Hepatocyte (in vitro differentiated cells): ENCODE data around the gene CADPS2. TPM values are rescaled to one million over a fixed set of nuclear protein-coding genes. Genes with fewer than 3 reads are reported as not detected.

Experiments used
- DNase-seq: peaks from one replicate; pipeline ENCODE4 v3.0.0-alpha.2; 2016; ENCODE audit warnings: low spot score
- H2AFZ ChIP-seq: fragments of 200-600 bp; sonication (generic); 2 replicates; pipeline ENCODE4 v1.6.0; 2016; ENCODE audit warnings: antibody characterized with exemption, mild to moderate bottlenecking
- H3K27ac ChIP-seq: fragments of 200-600 bp; sonication (generic); 2 replicates; pipeline ENCODE4 v1.5.1; 2016; ENCODE audit warnings: mild to moderate bottlenecking
- H3K27me3 ChIP-seq: fragments of 200-600 bp; sonication (generic); 2 replicates; pipeline ENCODE4 v1.6.1; 2016
- H3K36me3 ChIP-seq: fragments of 200-600 bp; sonication (generic); replicated peaks from 2 replicates; pipeline ENCODE4 v1.5.1; 2016; ENCODE audit warnings: low read depth; ENCODE audit not compliant: insufficient read depth
- H3K4me1 ChIP-seq: fragments of 200-600 bp; sonication (generic); 2 replicates; pipeline ENCODE4 v1.5.1; 2016; ENCODE audit warnings: mild to moderate bottlenecking, moderate library complexity; ENCODE audit not compliant: insufficient read depth
- H3K4me2 ChIP-seq: fragments of 200-600 bp; sonication (generic); 2 replicates; pipeline ENCODE4 v1.6.0; 2016
- H3K4me3 ChIP-seq: fragments of 200-600 bp; sonication (generic); 2 replicates; pipeline ENCODE4 v1.5.1; 2016; ENCODE audit warnings: mild to moderate bottlenecking
- H3K79me2 ChIP-seq: fragments of 200-600 bp; sonication (generic); 2 replicates; pipeline ENCODE4 v1.6.0; 2017; ENCODE audit warnings: mild to moderate bottlenecking
- H3K9me2 ChIP-seq: fragments of 200-600 bp; sonication (generic); replicated peaks from 2 replicates; pipeline ENCODE4 v1.6.0; 2017; ENCODE audit warnings: mild to moderate bottlenecking; ENCODE audit not compliant: insufficient read depth
- H3K9me3 ChIP-seq: fragments of 200-600 bp; sonication (generic); 2 replicates; pipeline ENCODE4 v1.5.1; 2016; ENCODE audit warnings: low read depth, mild to moderate bottlenecking
- H4K20me1 ChIP-seq: fragments of 200-600 bp; sonication (generic); 2 replicates; pipeline ENCODE4 v1.6.0; 2016; ENCODE audit warnings: mild to moderate bottlenecking; ENCODE audit not compliant: insufficient read depth, poor library complexity, severe bottlenecking
- EZH2 ChIP-seq: fragments of 200-600 bp; sonication (generic); IDR thresholded peaks from 2 replicates; pipeline ENCODE4 v1.6.1; 2016; ENCODE audit warnings: antibody characterized with exemption, mild to moderate bottlenecking, borderline replicate concordance
- EZH2phosphoT487 ChIP-seq: fragments of 200-600 bp; sonication (generic); IDR thresholded peaks from one replicate; pipeline ENCODE4 v1.6.1; 2018; ENCODE audit warnings: antibody characterized with exemption, mild to moderate bottlenecking, low read depth, moderate library complexity; ENCODE audit not compliant: unreplicated experiment, severe bottlenecking
- WGBS: methylation state at CpG from one replicate; pipeline ENCODE4 v1.1.6; 2016; ENCODE audit warnings: low lambda C conversion rate; ENCODE audit errors: missing lambda C conversion rate; 5-methylcytosine and 5-hydroxymethylcytosine counted together
- polyA plus RNA-seq: library from polyadenylated mRNA; unstranded; fragments of >200 nt; fragmentation: Nextera tagmentation; extraction: Ambion mirVana; gene quantifications from 2 replicates; pipeline ENCODE4 v1.2.1, GENCODE V29; 2016
- total RNA-seq: library from RNA; depleted of rRNA; stranded (reverse); fragments of >200 nt; gene quantifications from 2 replicates; pipeline ENCODE4 v1.2.3, GENCODE V29; 2014
- TF ChIP-seq, protein P1 (sequence below): fragments of 200-600 bp; sonication (generic); IDR thresholded peaks from 2 replicates; pipeline ENCODE4 v1.5.1; 2016; ENCODE audit warnings: antibody characterized with exemption, mild to moderate bottlenecking; ENCODE audit not compliant: poor library complexity

The CADPS2 gene
- total and polyA plus RNA-seq, 2 experiments from 2014 or later = 15.7 to 37.4 TPM

DNA sequence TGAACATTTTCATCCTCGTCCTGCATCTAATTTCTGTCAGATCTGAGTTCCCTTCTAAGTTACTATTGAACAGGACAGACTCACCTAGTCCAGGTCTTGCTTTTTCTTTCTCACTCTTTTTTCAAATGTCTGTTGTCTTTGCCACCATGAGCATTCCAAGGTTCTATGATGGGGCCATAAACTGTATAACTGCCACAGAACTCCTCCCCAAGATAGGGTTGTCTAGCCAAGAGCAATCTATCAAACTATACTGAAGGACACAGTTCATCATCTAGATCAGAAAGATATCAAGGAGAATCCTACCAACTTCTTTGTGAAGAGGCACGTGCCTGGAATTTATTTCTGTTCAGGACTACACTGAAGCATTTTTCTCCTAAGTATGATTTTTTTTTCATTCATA is 531.6 kb downstream of the CADPS2 start:
- Histone ChIP-seq H3K79me2 (no peaks in the 10 kb centered on the region), H3K27ac (no peak overlapping the region), H2AFZ (no peak overlapping the region), H4K20me1 (no peaks in the 10 kb centered on the region), H3K4me1 (no peaks in the 10 kb centered on the region), H3K4me3 (no peak overlapping the region), H3K9me3 (no peaks in the 10 kb centered on the region), H3K27me3 (no peaks in the 10 kb centered on the region), H3K9me2 (no peaks in the 10 kb centered on the region), H3K36me3 (no peaks in the 10 kb centered on the region), H3K4me2 (no peak overlapping the region)
- 94% methylated on average over 2 of the region's 2 CpGs for WGBS
- DNase-seq = no peak
- TF ChIP-seq, protein P1, sequence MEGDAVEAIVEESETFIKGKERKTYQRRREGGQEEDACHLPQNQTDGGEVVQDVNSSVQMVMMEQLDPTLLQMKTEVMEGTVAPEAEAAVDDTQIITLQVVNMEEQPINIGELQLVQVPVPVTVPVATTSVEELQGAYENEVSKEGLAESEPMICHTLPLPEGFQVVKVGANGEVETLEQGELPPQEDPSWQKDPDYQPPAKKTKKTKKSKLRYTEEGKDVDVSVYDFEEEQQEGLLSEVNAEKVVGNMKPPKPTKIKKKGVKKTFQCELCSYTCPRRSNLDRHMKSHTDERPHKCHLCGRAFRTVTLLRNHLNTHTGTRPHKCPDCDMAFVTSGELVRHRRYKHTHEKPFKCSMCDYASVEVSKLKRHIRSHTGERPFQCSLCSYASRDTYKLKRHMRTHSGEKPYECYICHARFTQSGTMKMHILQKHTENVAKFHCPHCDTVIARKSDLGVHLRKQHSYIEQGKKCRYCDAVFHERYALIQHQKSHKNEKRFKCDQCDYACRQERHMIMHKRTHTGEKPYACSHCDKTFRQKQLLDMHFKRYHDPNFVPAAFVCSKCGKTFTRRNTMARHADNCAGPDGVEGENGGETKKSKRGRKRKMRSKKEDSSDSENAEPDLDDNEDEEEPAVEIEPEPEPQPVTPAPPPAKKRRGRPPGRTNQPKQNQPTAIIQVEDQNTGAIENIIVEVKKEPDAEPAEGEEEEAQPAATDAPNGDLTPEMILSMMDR = no peak
- TF ChIP-seq EZH2 (no peak), EZH2phosphoT487 (no peak)

DNA sequence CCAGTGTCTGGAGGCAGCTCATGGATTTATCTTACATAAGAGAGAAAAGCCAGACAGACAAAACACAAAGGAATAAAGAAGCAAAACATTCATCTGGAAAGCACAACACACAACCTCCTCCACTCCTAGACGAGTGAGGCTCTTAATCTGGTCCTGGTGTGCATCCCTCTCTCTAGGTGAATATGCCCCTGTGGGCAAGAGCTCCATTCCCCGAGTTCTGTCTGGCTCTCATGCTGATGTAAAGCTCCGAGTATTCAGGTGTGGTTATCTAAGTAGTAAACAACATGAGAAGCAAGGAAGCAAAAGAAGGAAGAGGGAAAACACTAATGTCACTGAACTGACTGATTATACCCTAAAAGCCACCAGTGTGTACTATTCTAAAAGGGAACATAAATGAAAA is 533.8 kb downstream of the CADPS2 start:
- WGBS = 36% methylated on average over 3 of the region's 3 CpGs
- no peaks in the 10 kb centered on the region for H3K27me3 ChIP-seq
- TF ChIP-seq EZH2phosphoT487 = no peak
- TF ChIP-seq EZH2 = no peak
- TF ChIP-seq, protein P1 = no peak
- H3K36me3 ChIP-seq = no peaks in the 10 kb centered on the region
- H2AFZ ChIP-seq = no peak overlapping the region
- no peak overlapping the region for H3K27ac ChIP-seq
- no peak overlapping the region for H3K4me3 ChIP-seq
- no peaks in the 10 kb centered on the region for H3K79me2 ChIP-seq
- no peaks in the 10 kb centered on the region for H3K4me1 ChIP-seq
- no peak overlapping the region for H3K4me2 ChIP-seq
- no peak for DNase-seq
- H3K9me2 ChIP-seq = no peaks in the 10 kb centered on the region
- no peaks in the 10 kb centered on the region for H4K20me1 ChIP-seq
- H3K9me3 ChIP-seq = no peaks in the 10 kb centered on the region

DNA sequence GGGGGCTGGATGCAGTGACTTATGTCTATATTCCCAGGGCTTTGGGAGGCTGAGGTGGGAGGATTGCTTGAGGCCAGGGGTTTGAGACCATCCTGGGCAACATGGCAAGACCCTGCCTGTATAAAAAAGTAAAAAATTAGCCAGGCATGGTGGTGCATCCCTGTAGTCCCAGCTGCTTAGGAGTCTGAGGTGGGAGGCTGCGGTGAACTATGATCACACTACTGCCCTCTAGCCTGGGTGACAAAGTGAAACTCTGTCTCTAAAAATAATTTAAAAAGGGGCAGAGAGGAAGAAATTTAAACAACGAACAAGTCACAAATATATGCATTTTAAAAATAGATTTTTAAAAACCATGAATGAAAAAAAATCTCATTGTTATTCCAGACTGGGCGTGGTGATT is 535.6 kb downstream of the CADPS2 start:
- Histone ChIP-seq H3K9me2 (no peaks in the 10 kb centered on the region), H2AFZ (no peak overlapping the region), H3K4me1 (no peaks in the 10 kb centered on the region), H3K9me3 (no peaks in the 10 kb centered on the region), H3K4me3 (no peak overlapping the region), H3K36me3 (no peaks in the 10 kb centered on the region), H3K27me3 (no peaks in the 10 kb centered on the region), H4K20me1 (no peaks in the 10 kb centered on the region), H3K27ac (no peak overlapping the region), H3K4me2 (no peak overlapping the region), H3K79me2 (no peaks in the 10 kb centered on the region)
- TF ChIP-seq EZH2 (no peak), EZH2phosphoT487 (no peak)
- TF ChIP-seq, protein P1 = no peak
- no peak for DNase-seq
- WGBS = 92% methylated on average over 3 of the region's 3 CpGs

DNA sequence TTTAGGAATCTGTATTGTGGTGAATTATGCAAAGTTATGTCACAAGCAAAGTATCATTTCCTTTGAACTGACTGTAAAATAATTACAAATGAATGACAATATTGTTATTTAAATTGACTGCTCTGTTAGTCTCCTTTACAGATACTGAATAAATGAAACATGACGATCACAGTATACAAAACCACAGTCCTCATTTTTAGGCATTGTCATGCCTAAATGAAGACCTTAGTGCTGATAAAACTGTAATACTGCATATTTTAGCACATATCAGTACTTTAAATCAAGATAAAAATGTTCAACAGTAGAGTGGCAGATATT is 542.0 kb downstream of the CADPS2 start:
- no peaks in the 10 kb centered on the region for H3K4me1 ChIP-seq
- TF ChIP-seq, protein P1 = no peak
- no peak for TF ChIP-seq EZH2
- no peak for TF ChIP-seq EZH2phosphoT487
- H3K4me3 ChIP-seq = no peak overlapping the region
- no peaks in the 10 kb centered on the region for H3K79me2 ChIP-seq
- DNase-seq = no peak
- H3K4me2 ChIP-seq = no peak overlapping the region
- no peaks in the 10 kb centered on the region for H3K27me3 ChIP-seq
- WGBS = 76% methylated on average over 1 of the region's 1 CpG
- no peak overlapping the region for H2AFZ ChIP-seq
- no peaks in the 10 kb centered on the region for H3K9me3 ChIP-seq
- H3K36me3 ChIP-seq = no peaks in the 10 kb centered on the region
- no peak overlapping the region for H3K27ac ChIP-seq
- no peaks in the 10 kb centered on the region for H3K9me2 ChIP-seq
- no peaks in the 10 kb centered on the region for H4K20me1 ChIP-seq
